Thoracic aorta (tissue), 2 donors: Measurements from ENCODE around the gene LRP8. TPM values are rescaled to one million over a fixed set of nuclear protein-coding genes. Genes with fewer than 3 reads are reported as not detected.

Experiments used
- ATAC-seq: fragments of 150-250 bp; one replicate; pipeline ENCODE4 v1.8.0; 2017; ENCODE audit warnings: low read depth; ENCODE audit not compliant: insufficient number of reproducible peaks, low FRiP score
- DNase-seq: peaks from one replicate; pipeline ENCODE4 v3.0.0-alpha.2; 2020; ENCODE audit warnings: low spot score
- H3K27ac ChIP-seq, 2 donors: fragments of 200-600 bp; sonication (generic); 1 replicate in 1 of 2; 2 replicates in 1 of 2; pipeline ENCODE4 v1.5.1; 2016; ENCODE audit warnings: mild to moderate bottlenecking in 2 of 2, moderate library complexity in 2 of 2
- H3K27me3 ChIP-seq: fragments of 200-600 bp; sonication (generic); replicated peaks from 2 replicates; pipeline ENCODE4 v1.6.0; 2016; ENCODE audit warnings: mild to moderate bottlenecking; ENCODE audit not compliant: insufficient read depth
- H3K36me3 ChIP-seq: fragments of 200-600 bp; sonication (generic); one replicate; pipeline ENCODE4 v1.5.1; 2016
- H3K4me1 ChIP-seq, 2 donors: fragments of 200-600 bp; sonication (generic); 1 replicate in 1 of 2; 2 replicates in 1 of 2; pipeline versions ENCODE4 v1.5.1 to v1.6.0; 2016; ENCODE audit warnings: low read depth in 2 of 2, mild to moderate bottlenecking in 1 of 2; ENCODE audit not compliant: control insufficient read depth in 1 of 2
- H3K4me3 ChIP-seq: fragments of 200-600 bp; sonication (generic); 2 replicates; pipeline ENCODE4 v1.5.1; 2016; ENCODE audit warnings: mild to moderate bottlenecking
- H3K9me3 ChIP-seq: fragments of 200-600 bp; sonication (generic); 2 replicates; pipeline ENCODE4 v1.5.1; 2016
- CTCF ChIP-seq: fragments of 200-600 bp; sonication (generic); IDR thresholded peaks from one replicate; pipeline ENCODE4 v1.5.1; 2019; ENCODE audit warnings: antibody characterized with exemption
- total RNA-seq, 2 donors: library from RNA; depleted of rRNA; stranded (reverse); fragments of >200 nt; gene quantifications; one replicate each; pipeline versions ENCODE4 v1.1.0 to v1.2.3, GENCODE V29; 2016

The LRP8 gene
- total RNA-seq, 2 donors from 2014 or later: 14.1 to 24.1 TPM

DNA sequence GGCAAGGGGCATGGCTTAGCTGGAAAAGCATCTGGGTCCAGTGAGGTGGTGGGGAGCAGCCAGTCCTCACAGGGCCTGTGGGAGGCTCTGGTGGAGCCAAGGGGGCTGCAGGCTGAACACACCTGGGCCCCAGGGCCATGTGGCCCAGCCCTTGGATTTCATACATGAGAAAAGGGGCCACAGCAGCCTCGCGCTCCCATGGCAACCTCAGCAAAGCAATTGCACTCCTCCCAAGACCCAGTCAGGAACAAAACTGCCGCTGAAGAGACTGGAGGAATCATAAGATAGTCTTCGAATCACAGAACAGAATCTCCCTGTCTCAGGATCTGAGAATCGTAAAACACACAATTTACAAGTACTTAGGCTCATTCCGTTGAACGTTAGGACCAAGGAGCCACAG is 24.6 kb downstream of the LRP8 start:
- ATAC-seq: no peak
- Histone ChIP-seq H3K9me3 (no peaks in the 10 kb centered on the region), H3K4me3 (no peak overlapping the region), H3K36me3 (no peaks in the 10 kb centered on the region), H3K27ac (peak overlapping the region; percentile 28 to 40), H3K4me1 (peaks cover 18 to 40% of the 10 kb centered on the region in 2 donors), H3K27me3 (no peaks in the 10 kb centered on the region)
- no peak for TF ChIP-seq CTCF
- no peak for DNase-seq

- H3K4me1 ChIP-seq: peaks cover 31 to 41% of the 10 kb centered on the region in 2 donors
Measured at GRCh38 chr1:53299233-53299632, 28.6 kb downstream of the LRP8 start.

GRCh38 chr1:53298045-53298637 is 29.7 kb downstream of the LRP8 start:
- Histone ChIP-seq H3K4me1 (peaks cover 34 to 41% of the 10 kb centered on the region in 2 donors), H3K27me3 (no peaks in the 10 kb centered on the region), H3K4me3 (no peak overlapping the region), H3K27ac (no peak overlapping the region), H3K36me3 (no peaks in the 10 kb centered on the region), H3K9me3 (no peaks in the 10 kb centered on the region)
- no peak for DNase-seq
- no peak for TF ChIP-seq CTCF
- ATAC-seq: no peak

More at GRCh38 chr1:53299233-53299632, 28.6 kb downstream of the LRP8 start:
- ATAC-seq: no peak
- Histone ChIP-seq H3K9me3 (no peaks in the 10 kb centered on the region), H3K27me3 (no peaks in the 10 kb centered on the region), H3K4me3 (no peak overlapping the region), H3K36me3 (no peaks in the 10 kb centered on the region), H3K27ac (no peak overlapping the region)
- no peak for TF ChIP-seq CTCF
- DNase-seq: no peak

- Histone ChIP-seq H3K4me3 (no peak overlapping the region), H3K9me3 (no peaks in the 10 kb centered on the region), H3K27ac (no peak overlapping the region), H3K4me1 (peaks cover 44 to 45% of the 10 kb centered on the region in 2 donors), H3K27me3 (no peaks in the 10 kb centered on the region), H3K36me3 (no peaks in the 10 kb centered on the region)
- no peak for TF ChIP-seq CTCF
- ATAC-seq (no peak), DNase-seq (no peak)
Measured at GRCh38 chr1:53297195-53297594, 30.7 kb downstream of the LRP8 start.

DNA sequence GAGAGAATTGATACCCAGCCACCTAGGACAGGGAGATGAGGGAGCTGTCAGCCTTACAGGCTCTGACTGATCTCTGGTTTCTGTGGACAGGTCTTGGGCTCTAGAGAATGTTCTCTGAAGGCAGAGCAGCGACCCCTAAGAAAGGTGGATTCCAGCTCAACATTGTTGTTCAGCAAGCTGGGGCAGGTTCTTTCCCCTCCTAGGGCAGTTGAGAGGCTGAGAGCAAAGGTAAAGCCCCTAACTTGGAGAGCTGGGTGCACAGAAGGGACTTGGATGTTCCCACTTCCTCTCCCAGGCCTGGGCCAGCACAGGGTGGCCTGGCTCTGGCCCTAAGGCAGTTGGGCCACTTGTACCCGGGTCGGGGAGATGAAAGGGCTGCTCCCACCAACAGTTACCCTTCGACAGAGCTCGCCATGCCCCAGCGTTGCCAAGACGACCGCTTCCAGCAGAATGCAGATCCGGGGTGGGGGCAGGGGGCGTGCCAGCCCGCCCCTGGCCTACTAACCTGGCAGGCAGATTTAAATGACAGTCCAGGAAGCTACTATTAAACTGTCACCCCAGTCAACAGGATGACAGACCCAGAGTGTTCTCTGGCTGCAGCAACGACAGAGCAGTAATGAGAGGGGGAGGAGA is 31.6 kb downstream of the LRP8 start:
- Histone ChIP-seq H3K4me1 (peaks cover 45 to 51% of the 10 kb centered on the region in 2 donors), H3K36me3 (no peaks in the 10 kb centered on the region), H3K9me3 (no peaks in the 10 kb centered on the region), H3K4me3 (no peak overlapping the region), H3K27ac (peak overlapping the region; percentile 80 to 81), H3K27me3 (no peaks in the 10 kb centered on the region)
- TF ChIP-seq CTCF: no peak
- no peak for ATAC-seq
- DNase-seq: no peak
